Measurements from ENCODE around the gene KLF7.

GRCh38 chr2:207113414-207113813 lies 52.3 kb downstream of the KLF7 start:
- TF ChIP-seq CTCF (IDR thresholded peaks at IDR 0.05; ENCODE audit: low read length): no peak
- no peak for TF ChIP-seq EZH2 (optimal IDR thresholded peaks at IDR 0.05; ENCODE audit: low read depth, low read length)
- no peak for TF ChIP-seq EZH2phosphoT487 (IDR thresholded peaks at IDR 0.05; ENCODE audit: low read length)

Data from MM.1S (cell line).